ENCODE results near the gene TRHDE.

DNA sequence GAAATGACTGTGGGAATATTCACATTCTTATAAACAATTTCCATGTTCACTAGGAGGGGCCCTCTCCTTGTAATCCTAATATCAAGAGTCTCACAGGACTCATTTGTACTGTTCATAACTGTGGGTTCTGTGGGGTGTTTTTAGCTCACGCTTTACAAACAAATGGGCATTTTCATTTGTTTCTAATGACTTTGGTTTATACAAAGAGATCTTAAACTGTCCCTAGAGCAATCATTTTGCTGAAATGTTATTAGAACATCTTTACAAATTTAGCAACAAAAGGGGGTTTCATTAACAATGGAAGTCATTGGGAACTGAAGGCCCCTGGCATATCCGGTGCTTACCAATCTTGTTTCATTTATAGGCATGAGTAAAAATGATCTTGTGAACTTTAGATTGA is 370.5 kb downstream of the TRHDE start:
- TF ChIP-seq PTBP1 (IDR thresholded peaks at IDR 0.05; ENCODE audit: low read depth, low read length, poor library complexity, severe bottlenecking): no peak
- no peak for TF ChIP-seq SIN3A (IDR thresholded peaks at IDR 0.05; ENCODE audit: borderline replicate concordance, low read depth, low read length)
- TF ChIP-seq, protein P1, sequence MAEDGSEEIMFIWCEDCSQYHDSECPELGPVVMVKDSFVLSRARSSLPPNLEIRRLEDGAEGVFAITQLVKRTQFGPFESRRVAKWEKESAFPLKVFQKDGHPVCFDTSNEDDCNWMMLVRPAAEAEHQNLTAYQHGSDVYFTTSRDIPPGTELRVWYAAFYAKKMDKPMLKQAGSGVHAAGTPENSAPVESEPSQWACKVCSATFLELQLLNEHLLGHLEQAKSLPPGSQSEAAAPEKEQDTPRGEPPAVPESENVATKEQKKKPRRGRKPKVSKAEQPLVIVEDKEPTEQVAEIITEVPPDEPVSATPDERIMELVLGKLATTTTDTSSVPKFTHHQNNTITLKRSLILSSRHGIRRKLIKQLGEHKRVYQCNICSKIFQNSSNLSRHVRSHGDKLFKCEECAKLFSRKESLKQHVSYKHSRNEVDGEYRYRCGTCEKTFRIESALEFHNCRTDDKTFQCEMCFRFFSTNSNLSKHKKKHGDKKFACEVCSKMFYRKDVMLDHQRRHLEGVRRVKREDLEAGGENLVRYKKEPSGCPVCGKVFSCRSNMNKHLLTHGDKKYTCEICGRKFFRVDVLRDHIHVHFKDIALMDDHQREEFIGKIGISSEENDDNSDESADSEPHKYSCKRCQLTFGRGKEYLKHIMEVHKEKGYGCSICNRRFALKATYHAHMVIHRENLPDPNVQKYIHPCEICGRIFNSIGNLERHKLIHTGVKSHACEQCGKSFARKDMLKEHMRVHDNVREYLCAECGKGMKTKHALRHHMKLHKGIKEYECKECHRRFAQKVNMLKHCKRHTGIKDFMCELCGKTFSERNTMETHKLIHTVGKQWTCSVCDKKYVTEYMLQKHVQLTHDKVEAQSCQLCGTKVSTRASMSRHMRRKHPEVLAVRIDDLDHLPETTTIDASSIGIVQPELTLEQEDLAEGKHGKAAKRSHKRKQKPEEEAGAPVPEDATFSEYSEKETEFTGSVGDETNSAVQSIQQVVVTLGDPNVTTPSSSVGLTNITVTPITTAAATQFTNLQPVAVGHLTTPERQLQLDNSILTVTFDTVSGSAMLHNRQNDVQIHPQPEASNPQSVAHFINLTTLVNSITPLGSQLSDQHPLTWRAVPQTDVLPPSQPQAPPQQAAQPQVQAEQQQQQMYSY (CRISPR knock-in tag; IDR thresholded peaks at IDR 0.05): no peak
- TF ChIP-seq, protein P2, sequence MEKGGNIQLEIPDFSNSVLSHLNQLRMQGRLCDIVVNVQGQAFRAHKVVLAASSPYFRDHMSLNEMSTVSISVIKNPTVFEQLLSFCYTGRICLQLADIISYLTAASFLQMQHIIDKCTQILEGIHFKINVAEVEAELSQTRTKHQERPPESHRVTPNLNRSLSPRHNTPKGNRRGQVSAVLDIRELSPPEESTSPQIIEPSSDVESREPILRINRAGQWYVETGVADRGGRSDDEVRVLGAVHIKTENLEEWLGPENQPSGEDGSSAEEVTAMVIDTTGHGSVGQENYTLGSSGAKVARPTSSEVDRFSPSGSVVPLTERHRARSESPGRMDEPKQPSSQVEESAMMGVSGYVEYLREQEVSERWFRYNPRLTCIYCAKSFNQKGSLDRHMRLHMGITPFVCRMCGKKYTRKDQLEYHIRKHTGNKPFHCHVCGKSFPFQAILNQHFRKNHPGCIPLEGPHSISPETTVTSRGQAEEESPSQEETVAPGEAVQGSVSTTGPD (CRISPR knock-in tag; IDR thresholded peaks at IDR 0.05): no peak
- no peak for TF ChIP-seq SP2 (CRISPR knock-in tag; IDR thresholded peaks at IDR 0.05)
- TF ChIP-seq SRSF9 (IDR thresholded peaks at IDR 0.05; ENCODE audit: borderline replicate concordance, insufficient read depth, low read depth, low read length, poor library complexity, severe bottlenecking): no peak
- no peak for TF ChIP-seq HNF4G (IDR thresholded peaks at IDR 0.05; ENCODE audit: borderline replicate concordance, low read depth, low read length)
- no peak for TF ChIP-seq HNF4G (CRISPR knock-in tag; IDR thresholded peaks at IDR 0.05; ENCODE audit: borderline replicate concordance, low read depth)
- TF ChIP-seq, protein P3, sequence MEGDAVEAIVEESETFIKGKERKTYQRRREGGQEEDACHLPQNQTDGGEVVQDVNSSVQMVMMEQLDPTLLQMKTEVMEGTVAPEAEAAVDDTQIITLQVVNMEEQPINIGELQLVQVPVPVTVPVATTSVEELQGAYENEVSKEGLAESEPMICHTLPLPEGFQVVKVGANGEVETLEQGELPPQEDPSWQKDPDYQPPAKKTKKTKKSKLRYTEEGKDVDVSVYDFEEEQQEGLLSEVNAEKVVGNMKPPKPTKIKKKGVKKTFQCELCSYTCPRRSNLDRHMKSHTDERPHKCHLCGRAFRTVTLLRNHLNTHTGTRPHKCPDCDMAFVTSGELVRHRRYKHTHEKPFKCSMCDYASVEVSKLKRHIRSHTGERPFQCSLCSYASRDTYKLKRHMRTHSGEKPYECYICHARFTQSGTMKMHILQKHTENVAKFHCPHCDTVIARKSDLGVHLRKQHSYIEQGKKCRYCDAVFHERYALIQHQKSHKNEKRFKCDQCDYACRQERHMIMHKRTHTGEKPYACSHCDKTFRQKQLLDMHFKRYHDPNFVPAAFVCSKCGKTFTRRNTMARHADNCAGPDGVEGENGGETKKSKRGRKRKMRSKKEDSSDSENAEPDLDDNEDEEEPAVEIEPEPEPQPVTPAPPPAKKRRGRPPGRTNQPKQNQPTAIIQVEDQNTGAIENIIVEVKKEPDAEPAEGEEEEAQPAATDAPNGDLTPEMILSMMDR (CRISPR knock-in tag; IDR thresholded peaks at IDR 0.05): no peak
- no peak for TF ChIP-seq POLR2A (IDR thresholded peaks at IDR 0.05; ENCODE audit: insufficient read depth in 1 of 2, low read depth in 2 of 2, low read length in 2 of 2)
- TF ChIP-seq ZBTB8A (CRISPR knock-in tag; IDR thresholded peaks at IDR 0.05; ENCODE audit: borderline replicate concordance, low read depth): no peak
- no peak for TF ChIP-seq BRD4 (CRISPR knock-in tag; IDR thresholded peaks at IDR 0.05)
- no peak for TF ChIP-seq KAT7 (CRISPR knock-in tag; IDR thresholded peaks at IDR 0.05; ENCODE audit: borderline replicate concordance)
